HCT116 (cell line): ENCODE data around the gene GPATCH8. TPM values are rescaled to one million over a fixed set of nuclear protein-coding genes. Genes with fewer than 3 reads are reported as not detected.

Experiments used
- ATAC-seq: fragments of 200-7000 bp; cut with Tn5 transposase; 2 replicates; pipeline ENCODE4 v1.9.1; 2020; ENCODE audit warnings: mild to moderate bottlenecking, moderate library complexity
- BruUV-seq: library from RNA; stranded (reverse); fragments of 400-500 nt; replicated peaks from 2 replicates; lab custom pipeline; 2021; lab: Mats Ljungman, UMichigan
- CTCF ChIA-PET: fragments of 300-600 bp; sonication (Branson Sonifier 250); formaldehyde crosslinking; loops from one replicate; lab custom pipeline; 2021; ENCODE audit warnings: antibody characterized with exemption; lab: Charles Lee
- POLR2A ChIA-PET: fragments of 300-600, 350-600 bp; sonication (Branson Sonifier 250); formaldehyde crosslinking; loops from one replicate; lab custom pipeline; 2021; ENCODE audit warnings: antibody characterized with exemption; lab: Charles Lee
- RAD21 ChIA-PET, 2 experiments: fragments of 300-600 bp; sonication (Branson Sonifier 250); formaldehyde crosslinking; loops; one replicate each; lab custom pipeline; 2023; ENCODE audit warnings: low total read pairs in 2 of 2; ENCODE audit not compliant: uncharacterized antibody in 2 of 2, unreplicated experiment in 2 of 2, low non-redundant PET in 1 of 2; lab: Charles Lee
- DNase-seq: peaks from one replicate; pipeline ENCODE4 v3.0.0-alpha.2; 2010; ENCODE audit warnings: low read depth, low spot score
- H2AFZ ChIP-seq: fragments of 200-600 bp; shearing (Covaris generic), sonication (generic); 2 replicates; pipeline ENCODE4 v1.6.1; 2017; ENCODE audit warnings: low read depth, mixed run types, mixed read lengths, antibody characterized with exemption, low read length; ENCODE audit not compliant: poor library complexity, severe bottlenecking
- H3K27ac ChIP-seq: 2 replicates; pipeline ENCODE4 v1.5.1; 2012; ENCODE audit warnings: low read depth, low read length
- H3K27me3 ChIP-seq: fragments of 200-600 bp; sonication (generic); 2 replicates; pipeline ENCODE4 v1.6.1; 2016; ENCODE audit warnings: mixed run types, low read length, mixed read lengths; ENCODE audit not compliant: insufficient read depth
- H3K36me3 ChIP-seq, 2 experiments: fragments of 200-500 bp in 1 of 2; fragments of 200-600 bp in 1 of 2; sonication (Bioruptor generic) in 1 of 2; sonication (generic) in 1 of 2; 2 replicates each; pipeline versions ENCODE4 v1.5.1 to v1.6.1; 2014 to 2016; ENCODE audit warnings: low read length in 2 of 2, inconsistent platforms in 1 of 2, mixed read lengths in 1 of 2, mixed run types in 1 of 2; ENCODE audit not compliant: insufficient read depth in 2 of 2, control insufficient read depth in 1 of 2
- H3K4me1 ChIP-seq, 2 experiments: fragments of 200-600 bp in 1 of 2; sonication (generic) in 1 of 2; 2 replicates each; pipeline versions ENCODE4 v1.5.1 to v1.6.1; 2012 to 2017; ENCODE audit warnings: low read length in 2 of 2, inconsistent platforms in 1 of 2, mild to moderate bottlenecking in 1 of 2, mixed read lengths in 1 of 2, mixed run types in 1 of 2, moderate library complexity in 1 of 2; ENCODE audit not compliant: insufficient read depth in 2 of 2, control insufficient read depth in 1 of 2
- H3K4me2 ChIP-seq: fragments of 200-600 bp; sonication (generic); 2 replicates; pipeline ENCODE4 v1.6.1; 2017; ENCODE audit warnings: mixed run types, low read length, mixed read lengths
- H3K4me3 ChIP-seq, 2 experiments: fragments of 200-600 bp in 1 of 2; sonication (generic) in 1 of 2; replicated peaks in 1 of 2; 2 replicates each; pipeline ENCODE4 v1.5.1; 2011 to 2016; ENCODE audit warnings: low read length in 2 of 2, control low read depth in 1 of 2, low read depth in 1 of 2, mild to moderate bottlenecking in 1 of 2, mixed read lengths in 1 of 2, mixed run types in 1 of 2
- H3K79me2 ChIP-seq: fragments of 200-600 bp; sonication (generic); 2 replicates; pipeline ENCODE4 v1.6.1; 2017; ENCODE audit warnings: mild to moderate bottlenecking, mixed run types, low read length, moderate library complexity, mixed read lengths; ENCODE audit not compliant: insufficient read depth
- H3K9ac ChIP-seq: fragments of 200-600 bp; sonication (generic); 2 replicates; pipeline ENCODE4 v1.6.1; 2016; ENCODE audit warnings: low read length, mixed read lengths
- H3K9me2 ChIP-seq: fragments of 200-600 bp; sonication (generic), shearing (Covaris generic); 2 replicates; pipeline ENCODE4 v1.6.1; 2017; ENCODE audit warnings: mixed run types, mild to moderate bottlenecking, moderate library complexity; ENCODE audit not compliant: insufficient read depth
- H3K9me3 ChIP-seq, 2 experiments: fragments of 200-500 bp in 1 of 2; fragments of 200-600 bp in 1 of 2; sonication (Bioruptor generic) in 1 of 2; sonication (generic) in 1 of 2; 2 replicates each; pipeline ENCODE4 v1.6.1; 2014 to 2017; ENCODE audit warnings: low read length in 2 of 2, mixed read lengths in 2 of 2, inconsistent platforms in 1 of 2, low read depth in 1 of 2, mild to moderate bottlenecking in 1 of 2, mixed run types in 1 of 2, moderate library complexity in 1 of 2; ENCODE audit not compliant: control insufficient read depth in 1 of 2, insufficient read depth in 1 of 2
- H4K20me1 ChIP-seq: fragments of 200-600 bp; sonication (generic), shearing (Covaris generic); 2 replicates; pipeline ENCODE4 v1.6.1; 2017; ENCODE audit warnings: mixed run types, mild to moderate bottlenecking, moderate library complexity; ENCODE audit not compliant: insufficient read depth
- CBX3 ChIP-seq: IDR thresholded peaks from 2 replicates; pipeline ENCODE4 v1.6.1; 2012; ENCODE audit warnings: low read depth
- CEBPB ChIP-seq: IDR thresholded peaks from 2 replicates; pipeline ENCODE4 v1.6.1; 2012; ENCODE audit warnings: low read depth
- EGR1 ChIP-seq: IDR thresholded peaks from 2 replicates; pipeline ENCODE4 v1.6.1; 2012; ENCODE audit warnings: low read depth
- ELF1 ChIP-seq: IDR thresholded peaks from 2 replicates; pipeline ENCODE4 v1.6.1; 2012; ENCODE audit warnings: low read depth, borderline replicate concordance
- EZH2 ChIP-seq: fragments of 200-600 bp; sonication (generic); IDR thresholded peaks from 2 replicates; pipeline ENCODE4 v1.6.1; 2017; ENCODE audit warnings: antibody characterized with exemption, mixed run types
- FOSL1 ChIP-seq: IDR thresholded peaks from 2 replicates; pipeline ENCODE4 v1.6.1; 2012; ENCODE audit warnings: low read depth
- JUND ChIP-seq: IDR thresholded peaks from 2 replicates; pipeline ENCODE4 v1.6.1; 2012
- POLR2AphosphoS5 ChIP-seq: IDR thresholded peaks from 2 replicates; pipeline ENCODE4 v1.6.1; 2011; ENCODE audit warnings: mild to moderate bottlenecking, low read depth, low read length, moderate library complexity
- RAD21 ChIP-seq: IDR thresholded peaks from 2 replicates; pipeline ENCODE4 v1.6.1; 2012; ENCODE audit warnings: low read depth, mild to moderate bottlenecking
- SIN3A ChIP-seq: IDR thresholded peaks from 2 replicates; pipeline ENCODE4 v1.6.1; 2012; ENCODE audit warnings: low read depth
- SP1 ChIP-seq: IDR thresholded peaks from 2 replicates; pipeline ENCODE4 v1.6.1; 2012; ENCODE audit warnings: low read depth
- SRF ChIP-seq: IDR thresholded peaks from 2 replicates; pipeline ENCODE4 v1.6.1; 2012; ENCODE audit warnings: low read depth
- TCF7L2 ChIP-seq: IDR thresholded peaks from 2 replicates; pipeline ENCODE4 v1.7.0; 2011; ENCODE audit warnings: borderline replicate concordance, inconsistent platforms; ENCODE audit not compliant: insufficient read depth, insufficient read length; ENCODE audit errors: extremely low read depth
- YY1 ChIP-seq: IDR thresholded peaks from 2 replicates; pipeline ENCODE4 v1.6.1; 2011; ENCODE audit warnings: low read length, low read depth, moderate library complexity, mild to moderate bottlenecking; ENCODE audit not compliant: insufficient replicate concordance; ENCODE audit errors: extremely low read depth
- ZFX ChIP-seq: fragments of 450-650 bp; IDR thresholded peaks from 2 replicates; pipeline ENCODE4 v1.6.1; 2017
- ZNF274 ChIP-seq: fragments of 200-500 bp; sonication (Bioruptor generic); IDR thresholded peaks from 2 replicates; pipeline ENCODE4 v1.6.1; 2014; ENCODE audit warnings: mild to moderate bottlenecking, low read depth, low read length, inconsistent platforms
- intact Hi-C: fragments of 100-400 bp; cut with micrococcal nuclease; formaldehyde crosslinking; loops from 2 replicates; pipeline ENCODE4 v1.10.0; 2022
- total RNA-seq: library from RNA; stranded (reverse); gene quantifications from one replicate; pipeline ENCODE4 v1.2.1, GENCODE V29; 2021; ENCODE audit not compliant: unreplicated experiment
- TF ChIP-seq, protein P1 (sequence below), 3 experiments: fragments of 200-600 bp in 1 of 3; sonication (generic) in 1 of 3; IDR thresholded peaks in 2 of 3; conservative IDR thresholded peaks in 1 of 3; 2 replicates each; pipeline ENCODE4 v1.5.1; 2012 to 2017; ENCODE audit warnings: low read depth in 2 of 3, low read length in 2 of 3, antibody characterized with exemption in 1 of 3, borderline replicate concordance in 1 of 3, control low read depth in 1 of 3, mild to moderate bottlenecking in 1 of 3, mixed read lengths in 1 of 3, mixed run types in 1 of 3, moderate library complexity in 1 of 3; ENCODE audit not compliant: insufficient read depth in 1 of 3
- TF ChIP-seq, protein P2 (sequence below): IDR thresholded peaks from 2 replicates; pipeline ENCODE4 v1.6.1; 2012
- TF ChIP-seq, protein P3 (sequence below): IDR thresholded peaks from 2 replicates; pipeline ENCODE4 v1.6.1; 2012; ENCODE audit warnings: low read depth

Gene GPATCH8
- total RNA-seq, 1 experiment from 2014 or later, result 28.7 TPM

DNA sequence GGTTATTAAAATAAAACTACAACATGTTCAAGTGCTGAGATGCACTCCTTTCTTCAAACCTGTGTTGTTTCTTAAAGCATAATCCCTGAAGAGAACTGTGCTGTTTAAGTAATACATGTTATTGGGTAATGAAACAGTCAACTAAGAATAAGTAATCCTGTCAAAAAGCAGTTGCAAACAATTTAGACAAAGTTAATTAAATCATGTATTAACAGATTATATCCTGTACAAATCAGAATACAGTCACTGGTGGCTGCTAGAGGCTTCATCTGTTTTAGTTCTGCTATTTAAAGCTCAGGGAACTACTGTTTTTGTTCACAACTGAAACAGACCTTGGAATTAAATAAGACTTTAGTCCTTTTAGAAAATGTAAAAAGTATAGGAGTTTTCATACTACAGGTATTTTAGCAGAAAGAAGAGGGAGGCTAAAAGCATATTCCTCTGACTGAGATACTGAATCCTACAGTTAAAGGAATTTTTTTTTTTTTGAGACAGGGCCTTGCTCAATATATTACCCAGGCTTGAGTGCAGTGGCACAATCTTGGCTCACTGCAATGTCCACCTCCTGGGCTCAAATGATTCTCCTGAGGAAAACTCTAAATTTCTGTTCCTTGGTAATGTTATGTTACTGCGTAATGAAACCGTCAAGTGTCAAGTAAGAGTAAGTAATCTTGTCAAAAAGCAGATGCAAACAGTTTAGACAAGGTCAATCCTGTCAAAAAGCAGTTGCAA lies 86.5 kb downstream of the GPATCH8 start:
- DNase-seq (no peak), ATAC-seq (no peak)
- Histone ChIP-seq H3K9me2 (no peaks in the 10 kb centered on the region), H3K36me3 (0 out of 4 replicates have a peak, but pooled peaks cover 0 to 2% of the 10 kb centered on the region in 2 experiments), H3K27ac (no peak overlapping the region), H3K9me3 (no peaks in the 10 kb centered on the region), H3K4me3 (no peak overlapping the region), H3K4me1 (peaks cover 3 to 13% of the 10 kb centered on the region in 2 experiments; a peak in 3 of 4 replicates), H2AFZ (no peak overlapping the region), H3K9ac (no peak overlapping the region), H3K4me2 (peak overlapping the region; percentile 32; the same call in 1 of the 2 replicates), H3K79me2 (no peaks in the 10 kb centered on the region), H3K27me3 (no peaks in the 10 kb centered on the region), H4K20me1 (no peaks in the 10 kb centered on the region)
- ChIA-PET POLR2A (no interaction called here), CTCF (no interaction called here), RAD21 (no interaction called here)
- intact Hi-C loops, result no loop called here
- TF ChIP-seq, protein P1, sequence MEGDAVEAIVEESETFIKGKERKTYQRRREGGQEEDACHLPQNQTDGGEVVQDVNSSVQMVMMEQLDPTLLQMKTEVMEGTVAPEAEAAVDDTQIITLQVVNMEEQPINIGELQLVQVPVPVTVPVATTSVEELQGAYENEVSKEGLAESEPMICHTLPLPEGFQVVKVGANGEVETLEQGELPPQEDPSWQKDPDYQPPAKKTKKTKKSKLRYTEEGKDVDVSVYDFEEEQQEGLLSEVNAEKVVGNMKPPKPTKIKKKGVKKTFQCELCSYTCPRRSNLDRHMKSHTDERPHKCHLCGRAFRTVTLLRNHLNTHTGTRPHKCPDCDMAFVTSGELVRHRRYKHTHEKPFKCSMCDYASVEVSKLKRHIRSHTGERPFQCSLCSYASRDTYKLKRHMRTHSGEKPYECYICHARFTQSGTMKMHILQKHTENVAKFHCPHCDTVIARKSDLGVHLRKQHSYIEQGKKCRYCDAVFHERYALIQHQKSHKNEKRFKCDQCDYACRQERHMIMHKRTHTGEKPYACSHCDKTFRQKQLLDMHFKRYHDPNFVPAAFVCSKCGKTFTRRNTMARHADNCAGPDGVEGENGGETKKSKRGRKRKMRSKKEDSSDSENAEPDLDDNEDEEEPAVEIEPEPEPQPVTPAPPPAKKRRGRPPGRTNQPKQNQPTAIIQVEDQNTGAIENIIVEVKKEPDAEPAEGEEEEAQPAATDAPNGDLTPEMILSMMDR (IDR thresholded peaks at IDR 0.05 in 2 of 3, conservative IDR thresholded peaks at IDR 0.05 in 1 of 3; ENCODE audit: borderline replicate concordance in 1 of 3, insufficient read depth in 1 of 3, low read depth in 2 of 3, low read length in 2 of 3), result no peak
- TF ChIP-seq TCF7L2, result no peak
- TF ChIP-seq, protein P2, sequence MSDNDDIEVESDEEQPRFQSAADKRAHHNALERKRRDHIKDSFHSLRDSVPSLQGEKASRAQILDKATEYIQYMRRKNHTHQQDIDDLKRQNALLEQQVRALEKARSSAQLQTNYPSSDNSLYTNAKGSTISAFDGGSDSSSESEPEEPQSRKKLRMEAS, result no peak
- TF ChIP-seq, protein P3, sequence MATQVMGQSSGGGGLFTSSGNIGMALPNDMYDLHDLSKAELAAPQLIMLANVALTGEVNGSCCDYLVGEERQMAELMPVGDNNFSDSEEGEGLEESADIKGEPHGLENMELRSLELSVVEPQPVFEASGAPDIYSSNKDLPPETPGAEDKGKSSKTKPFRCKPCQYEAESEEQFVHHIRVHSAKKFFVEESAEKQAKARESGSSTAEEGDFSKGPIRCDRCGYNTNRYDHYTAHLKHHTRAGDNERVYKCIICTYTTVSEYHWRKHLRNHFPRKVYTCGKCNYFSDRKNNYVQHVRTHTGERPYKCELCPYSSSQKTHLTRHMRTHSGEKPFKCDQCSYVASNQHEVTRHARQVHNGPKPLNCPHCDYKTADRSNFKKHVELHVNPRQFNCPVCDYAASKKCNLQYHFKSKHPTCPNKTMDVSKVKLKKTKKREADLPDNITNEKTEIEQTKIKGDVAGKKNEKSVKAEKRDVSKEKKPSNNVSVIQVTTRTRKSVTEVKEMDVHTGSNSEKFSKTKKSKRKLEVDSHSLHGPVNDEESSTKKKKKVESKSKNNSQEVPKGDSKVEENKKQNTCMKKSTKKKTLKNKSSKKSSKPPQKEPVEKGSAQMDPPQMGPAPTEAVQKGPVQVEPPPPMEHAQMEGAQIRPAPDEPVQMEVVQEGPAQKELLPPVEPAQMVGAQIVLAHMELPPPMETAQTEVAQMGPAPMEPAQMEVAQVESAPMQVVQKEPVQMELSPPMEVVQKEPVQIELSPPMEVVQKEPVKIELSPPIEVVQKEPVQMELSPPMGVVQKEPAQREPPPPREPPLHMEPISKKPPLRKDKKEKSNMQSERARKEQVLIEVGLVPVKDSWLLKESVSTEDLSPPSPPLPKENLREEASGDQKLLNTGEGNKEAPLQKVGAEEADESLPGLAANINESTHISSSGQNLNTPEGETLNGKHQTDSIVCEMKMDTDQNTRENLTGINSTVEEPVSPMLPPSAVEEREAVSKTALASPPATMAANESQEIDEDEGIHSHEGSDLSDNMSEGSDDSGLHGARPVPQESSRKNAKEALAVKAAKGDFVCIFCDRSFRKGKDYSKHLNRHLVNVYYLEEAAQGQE, result no peak
- no peak for TF ChIP-seq SIN3A
- no peak for TF ChIP-seq FOSL1
- no peak for TF ChIP-seq SRF
- no peak for TF ChIP-seq RAD21
- TF ChIP-seq SP1, result no peak
- no peak for TF ChIP-seq ZNF274
- no peak for TF ChIP-seq YY1
- no peak for TF ChIP-seq CBX3
- TF ChIP-seq POLR2AphosphoS5, result no peak
- TF ChIP-seq ZFX, result no peak
- TF ChIP-seq ELF1, result no peak
- no peak for TF ChIP-seq JUND
- no peak for TF ChIP-seq EZH2
- TF ChIP-seq CEBPB, result no peak
- no peak for TF ChIP-seq EGR1
- BruUV-seq, result no TSS peak
